Measurements from ENCODE around the gene AGRP. TPM values are rescaled to one million over a fixed set of nuclear protein-coding genes. Genes with fewer than 3 reads are reported as not detected.
"Not testable (repeated sequence)": the region's sequence is repeated elsewhere in the genome, so short reads cannot be mapped to it uniquely, and the experiment has no call there.

Gene AGRP
- total RNA-seq, 1 experiment from 2014 or later = not detected

DNA sequence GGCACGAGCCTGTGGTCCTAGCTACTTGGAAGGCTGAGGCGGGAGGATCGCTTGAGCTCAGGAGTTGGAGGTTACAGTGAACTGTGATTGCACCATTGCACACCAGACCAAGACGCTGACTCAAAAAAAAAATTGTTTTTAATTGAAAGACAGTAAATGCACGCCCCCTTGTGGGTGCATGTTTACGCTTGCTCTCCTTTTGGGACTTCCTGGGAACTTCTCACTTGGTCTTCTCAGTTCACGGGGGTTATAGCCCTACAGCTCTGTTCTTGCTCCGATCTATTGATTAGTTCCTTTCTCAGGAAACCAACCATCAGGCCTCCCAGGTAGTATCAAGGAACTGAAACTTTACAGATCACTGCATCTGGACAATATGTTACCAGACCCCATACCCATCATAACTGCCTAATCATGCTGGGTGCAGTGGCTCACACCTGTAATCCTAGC lies 31.1 kb upstream of the AGRP start:
- Histone ChIP-seq H3T11ph (ENCODE audit: low read length) (no peak overlapping the region), H3K27ac (ENCODE audit: insufficient read length, low read depth, low read length) (no peak overlapping the region), H3K56ac (ENCODE audit: insufficient read length, low read depth, low read length) (no peak overlapping the region), H3K4ac (ENCODE audit: low read depth, low read length) (no peak overlapping the region), H2BK20ac (ENCODE audit: low read depth, low read length, poor library complexity, severe bottlenecking) (no peak overlapping the region), H2BK12ac (ENCODE audit: insufficient read length, low read depth, low read length) (no peak overlapping the region), H3K23ac (ENCODE audit: insufficient read length, low read depth, low read length) (no peak overlapping the region), H2AFZ (ENCODE audit: low read length) (no peak overlapping the region), H3K18ac (ENCODE audit: insufficient read length, low read depth, low read length) (no peak overlapping the region), H2BK5ac (ENCODE audit: insufficient read length, low read length) (no peak overlapping the region), H3K9me3 (ENCODE audit: control insufficient read depth, low read depth, low read length) (no peaks in the 10 kb centered on the region), H3K79me1 (ENCODE audit: insufficient read depth, low read depth, low read length, poor library complexity, severe bottlenecking) (no peaks in the 10 kb centered on the region), H4K8ac (replicated peaks; ENCODE audit: insufficient read length, low read depth, low read length) (no peak overlapping the region), H4K20me1 (ENCODE audit: control insufficient read depth, insufficient read depth, insufficient read length) (no peaks in the 10 kb centered on the region), H3K9ac (ENCODE audit: extremely low read depth, insufficient read length, low read length) (no peak overlapping the region), H4K5ac (ENCODE audit: insufficient read length, low read depth, low read length) (no peak overlapping the region), H3K4me2 (ENCODE audit: insufficient read depth, insufficient read length, low read length) (no peak overlapping the region), H3K4me1 (ENCODE audit: insufficient read depth, low read length) (no peaks in the 10 kb centered on the region), H3K23me2 (ENCODE audit: insufficient read length, low read depth, low read length, poor library complexity, severe bottlenecking) (no peaks in the 10 kb centered on the region), H3K79me2 (ENCODE audit: insufficient read depth, low read length) (no peaks in the 10 kb centered on the region), H2BK120ac (ENCODE audit: low read depth, low read length, poor library complexity, severe bottlenecking) (no peak overlapping the region), H2AK5ac (ENCODE audit: insufficient read length, low read length) (no peak overlapping the region), H3K14ac (ENCODE audit: insufficient read depth, low read length) (no peak overlapping the region), H2BK15ac (ENCODE audit: low read depth, low read length) (no peak overlapping the region), H4K91ac (ENCODE audit: insufficient read length, low read depth, low read length) (no peak overlapping the region), H3K27me3 (ENCODE audit: insufficient read depth, low read length) (no peaks in the 10 kb centered on the region; the same call in 1 of the 2 replicates)
- TF ChIP-seq, protein P1, sequence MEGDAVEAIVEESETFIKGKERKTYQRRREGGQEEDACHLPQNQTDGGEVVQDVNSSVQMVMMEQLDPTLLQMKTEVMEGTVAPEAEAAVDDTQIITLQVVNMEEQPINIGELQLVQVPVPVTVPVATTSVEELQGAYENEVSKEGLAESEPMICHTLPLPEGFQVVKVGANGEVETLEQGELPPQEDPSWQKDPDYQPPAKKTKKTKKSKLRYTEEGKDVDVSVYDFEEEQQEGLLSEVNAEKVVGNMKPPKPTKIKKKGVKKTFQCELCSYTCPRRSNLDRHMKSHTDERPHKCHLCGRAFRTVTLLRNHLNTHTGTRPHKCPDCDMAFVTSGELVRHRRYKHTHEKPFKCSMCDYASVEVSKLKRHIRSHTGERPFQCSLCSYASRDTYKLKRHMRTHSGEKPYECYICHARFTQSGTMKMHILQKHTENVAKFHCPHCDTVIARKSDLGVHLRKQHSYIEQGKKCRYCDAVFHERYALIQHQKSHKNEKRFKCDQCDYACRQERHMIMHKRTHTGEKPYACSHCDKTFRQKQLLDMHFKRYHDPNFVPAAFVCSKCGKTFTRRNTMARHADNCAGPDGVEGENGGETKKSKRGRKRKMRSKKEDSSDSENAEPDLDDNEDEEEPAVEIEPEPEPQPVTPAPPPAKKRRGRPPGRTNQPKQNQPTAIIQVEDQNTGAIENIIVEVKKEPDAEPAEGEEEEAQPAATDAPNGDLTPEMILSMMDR (conservative IDR thresholded peaks at IDR 0.05) = peak; percentile 77
- Mint-ChIP-seq H3K27ac (no peak overlapping the region), H3K4me1 (peaks cover 2% of the 10 kb centered on the region in 2 experiments; a peak in 1 of 4 replicates), H3K4me3 (no peak overlapping the region), H3K9me3 (no peaks in the 10 kb centered on the region; a peak in 3 of 5 replicates), H3K27me3 (ENCODE audit: low read depth) (peaks cover 54% of the 10 kb centered on the region), H3K36me3 (ENCODE audit: insufficient read depth in 1 of 3, low read depth in 3 of 3) (no peaks in the 10 kb centered on the region)
- no CpG with 5 or more reads among the region's 8 CpGs for WGBS (ENCODE audit: extremely low coverage, insufficient read length, low lambda C conversion rate)
- DNase-seq = peak; percentile 68

DNA sequence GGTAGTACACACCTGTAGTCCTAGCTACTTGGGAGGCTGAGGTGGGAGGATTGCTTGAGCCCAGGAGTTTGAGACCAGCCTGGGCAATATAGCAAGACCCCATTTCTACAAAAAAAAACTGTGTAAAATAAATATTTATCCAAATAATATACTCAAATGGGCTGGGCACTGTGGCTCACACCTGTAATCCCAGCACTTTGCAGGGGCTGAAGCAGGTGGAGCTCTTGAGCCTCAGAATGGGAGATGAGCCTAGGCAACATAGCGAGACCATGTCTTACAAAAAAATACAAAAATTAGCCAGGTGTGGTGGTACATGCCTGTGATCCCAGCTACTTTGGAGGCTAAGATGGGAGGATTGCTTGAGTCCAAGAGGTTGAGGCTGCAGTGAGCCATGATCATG lies 30.5 kb upstream of the AGRP start:
- no CpG with 5 or more reads among the region's 1 CpG for WGBS (ENCODE audit: extremely low coverage, insufficient read length, low lambda C conversion rate)
- H3K79me1 ChIP-seq (ENCODE audit: insufficient read depth, low read depth, low read length, poor library complexity, severe bottlenecking); H4K91ac ChIP-seq (ENCODE audit: insufficient read length, low read depth, low read length); H3K4me1 Mint-ChIP-seq; H3K23me2 ChIP-seq (ENCODE audit: insufficient read length, low read depth, low read length, poor library complexity, severe bottlenecking); H2AK5ac ChIP-seq (ENCODE audit: insufficient read length, low read length); H3K27me3 ChIP-seq (ENCODE audit: insufficient read depth, low read length); H3K23ac ChIP-seq (ENCODE audit: insufficient read length, low read depth, low read length); DNase-seq; H2AFZ ChIP-seq (ENCODE audit: low read length); H2BK12ac ChIP-seq (ENCODE audit: insufficient read length, low read depth, low read length); H3K27ac Mint-ChIP-seq; H3K27ac ChIP-seq (ENCODE audit: insufficient read length, low read depth, low read length); H3K4me3 Mint-ChIP-seq; H2BK15ac ChIP-seq (ENCODE audit: low read depth, low read length); H2BK120ac ChIP-seq (ENCODE audit: low read depth, low read length, poor library complexity, severe bottlenecking); H2BK20ac ChIP-seq (ENCODE audit: low read depth, low read length, poor library complexity, severe bottlenecking); H3K56ac ChIP-seq (ENCODE audit: insufficient read length, low read depth, low read length); H3K9me3 ChIP-seq (ENCODE audit: control insufficient read depth, low read depth, low read length); H4K8ac ChIP-seq (replicated peaks; ENCODE audit: insufficient read length, low read depth, low read length); H4K20me1 ChIP-seq (ENCODE audit: control insufficient read depth, insufficient read depth, insufficient read length); H3T11ph ChIP-seq (ENCODE audit: low read length); H3K4me1 ChIP-seq (ENCODE audit: insufficient read depth, low read length); H2BK5ac ChIP-seq (ENCODE audit: insufficient read length, low read length); H3K36me3 Mint-ChIP-seq (ENCODE audit: insufficient read depth in 1 of 3, low read depth in 3 of 3); H3K9ac ChIP-seq (ENCODE audit: extremely low read depth, insufficient read length, low read length); H3K79me2 ChIP-seq (ENCODE audit: insufficient read depth, low read length); H3K4me2 ChIP-seq (ENCODE audit: insufficient read depth, insufficient read length, low read length); H3K4ac ChIP-seq (ENCODE audit: low read depth, low read length); H3K18ac ChIP-seq (ENCODE audit: insufficient read length, low read depth, low read length); H4K5ac ChIP-seq (ENCODE audit: insufficient read length, low read depth, low read length); H3K14ac ChIP-seq (ENCODE audit: insufficient read depth, low read length); H3K9me3 Mint-ChIP-seq: not testable (repeated sequence)
- peaks cover 52% of the 10 kb centered on the region for H3K27me3 Mint-ChIP-seq (ENCODE audit: low read depth)
